HepG2 (cell line): ENCODE results near the gene PRSS12. TPM values are rescaled to one million over a fixed set of nuclear protein-coding genes. Genes with fewer than 3 reads are reported as not detected.
A peak's percentile ranks its signal among the peaks of the same experiment; 100 is the strongest.

Source experiments
- ARNT2 ChIP-seq: sonication (generic); formaldehyde crosslinking; IDR thresholded peaks from 2 replicates; pipeline ENCODE4 v1.8.0; 2022; ENCODE audit warnings: mild to moderate bottlenecking, low read depth, missing genetic modification reagents, moderate library complexity
- CREB1 ChIP-seq, 2 experiments: fragments of 450-650 bp in 1 of 2; IDR thresholded peaks; 2 replicates each; pipeline ENCODE4 v1.6.1; 2016 to 2017; ENCODE audit warnings: control low read depth in 1 of 2, mild to moderate bottlenecking in 1 of 2, missing compliant biosample characterization in 1 of 2, missing genetic modification characterization in 1 of 2
- EHMT2 ChIP-seq: fragments of 200-600 bp; sonication (generic); IDR thresholded peaks from 2 replicates; pipeline ENCODE4 v1.7.0; 2017; ENCODE audit warnings: antibody characterized with exemption, low read depth, low read length, borderline replicate concordance
- GFI1 ChIP-seq: sonication (generic); formaldehyde crosslinking; IDR thresholded peaks from 2 replicates; pipeline ENCODE4 v1.5.0; 2020; ENCODE audit warnings: missing genetic modification reagents, mild to moderate bottlenecking, borderline replicate concordance
- KAT7 ChIP-seq: IDR thresholded peaks from 2 replicates; pipeline ENCODE4 v1.6.1; 2018; ENCODE audit warnings: borderline replicate concordance, missing compliant biosample characterization
- KDM1A ChIP-seq: IDR thresholded peaks from 2 replicates; pipeline ENCODE4 v1.6.1; 2016; ENCODE audit warnings: missing compliant biosample characterization
- KLF16 ChIP-seq, 2 experiments: sonication (generic) in 1 of 2; formaldehyde crosslinking in 1 of 2; IDR thresholded peaks; 2 replicates each; pipeline versions ENCODE4 v1.6.1 to v1.8.0; 2016 to 2023; ENCODE audit warnings: missing genetic modification reagents in 2 of 2, missing compliant biosample characterization in 1 of 2
- MTA1 ChIP-seq: sonication (generic); formaldehyde crosslinking; IDR thresholded peaks from 2 replicates; pipeline ENCODE4 v1.4.0; 2020; ENCODE audit warnings: missing genetic modification reagents, mild to moderate bottlenecking, borderline replicate concordance
- ONECUT2 ChIP-seq: sonication (generic); formaldehyde crosslinking; IDR thresholded peaks from 2 replicates; pipeline ENCODE4 v1.4.0; 2020; ENCODE audit warnings: missing genetic modification reagents
- PTBP1 ChIP-seq: fragments of 200-400 bp; formaldehyde crosslinking; IDR thresholded peaks from 2 replicates; pipeline ENCODE4 v1.6.1; 2018; ENCODE audit warnings: low read length, low read depth; ENCODE audit not compliant: poor library complexity, severe bottlenecking
- ZNF7 ChIP-seq: IDR thresholded peaks from 2 replicates; pipeline ENCODE4 v1.6.1; 2016; ENCODE audit warnings: missing biosample characterization, missing genetic modification reagents
- ZNF776 ChIP-seq: sonication (generic); formaldehyde crosslinking; IDR thresholded peaks from 2 replicates; pipeline ENCODE4 v1.4.0; 2020; ENCODE audit warnings: mild to moderate bottlenecking, missing genetic modification reagents
- ZNF878 ChIP-seq: sonication (generic); formaldehyde crosslinking; IDR thresholded peaks from 2 replicates; pipeline ENCODE4 v1.8.1; 2023; ENCODE audit warnings: mild to moderate bottlenecking, missing genetic modification reagents, moderate library complexity
- polyA plus RNA-seq, 8 experiments: library from polyadenylated mRNA; depleted of rRNA in 3 of 8; stranded (reverse) in 7 of 8; unstranded in 1 of 8; fragments of >200 nt; fragmentation: Illumina TruSeq in 4 of 8; extraction: Trizol in 4 of 8; gene quantifications; 2 replicates each; pipeline versions ENCODE4 v1.2.1 to v1.2.3, GENCODE V29; 2011 to 2016; ENCODE audit warnings: low read depth in 4 of 8, missing spikeins in 1 of 8, mixed read lengths in 1 of 8; ENCODE audit not compliant: insufficient read depth in 1 of 8
- total RNA-seq, 5 experiments: library from RNA; depleted of rRNA; stranded (reverse); fragments of >200 nt; fragmentation: Illumina TruSeq; extraction: Trizol; gene quantifications; 2 replicates each; pipeline ENCODE4 v1.2.3, GENCODE V29; 2016; ENCODE audit warnings: low read depth in 1 of 5
- TF ChIP-seq, protein P1 (sequence below): IDR thresholded peaks from 2 replicates; pipeline ENCODE4 v1.6.1; 2018; ENCODE audit warnings: missing genetic modification reagents
- TF ChIP-seq, protein P2 (sequence below): sonication (generic); formaldehyde crosslinking; IDR thresholded peaks from 2 replicates; pipeline ENCODE4 v1.4.0; 2020; ENCODE audit warnings: low read depth, mild to moderate bottlenecking, missing genetic modification reagents
- TF ChIP-seq, protein P3 (sequence below): sonication (generic); formaldehyde crosslinking; IDR thresholded peaks from one replicate; pipeline ENCODE4 v1.5.1; 2020; ENCODE audit warnings: mild to moderate bottlenecking, missing genetic modification reagents; ENCODE audit errors: not compliant biosample characterization
- TF ChIP-seq, protein P4 (sequence below): sonication (generic); formaldehyde crosslinking; IDR thresholded peaks from 2 replicates; pipeline ENCODE4 v1.4.0; 2020; ENCODE audit warnings: missing genetic modification reagents

The PRSS12 gene
- total and polyA plus RNA-seq, 2 of the 13 experiments (the other 11 are each of a cell fraction or from before 2014, with no cell fraction given): 0.02 TPM; not detected in 1

DNA sequence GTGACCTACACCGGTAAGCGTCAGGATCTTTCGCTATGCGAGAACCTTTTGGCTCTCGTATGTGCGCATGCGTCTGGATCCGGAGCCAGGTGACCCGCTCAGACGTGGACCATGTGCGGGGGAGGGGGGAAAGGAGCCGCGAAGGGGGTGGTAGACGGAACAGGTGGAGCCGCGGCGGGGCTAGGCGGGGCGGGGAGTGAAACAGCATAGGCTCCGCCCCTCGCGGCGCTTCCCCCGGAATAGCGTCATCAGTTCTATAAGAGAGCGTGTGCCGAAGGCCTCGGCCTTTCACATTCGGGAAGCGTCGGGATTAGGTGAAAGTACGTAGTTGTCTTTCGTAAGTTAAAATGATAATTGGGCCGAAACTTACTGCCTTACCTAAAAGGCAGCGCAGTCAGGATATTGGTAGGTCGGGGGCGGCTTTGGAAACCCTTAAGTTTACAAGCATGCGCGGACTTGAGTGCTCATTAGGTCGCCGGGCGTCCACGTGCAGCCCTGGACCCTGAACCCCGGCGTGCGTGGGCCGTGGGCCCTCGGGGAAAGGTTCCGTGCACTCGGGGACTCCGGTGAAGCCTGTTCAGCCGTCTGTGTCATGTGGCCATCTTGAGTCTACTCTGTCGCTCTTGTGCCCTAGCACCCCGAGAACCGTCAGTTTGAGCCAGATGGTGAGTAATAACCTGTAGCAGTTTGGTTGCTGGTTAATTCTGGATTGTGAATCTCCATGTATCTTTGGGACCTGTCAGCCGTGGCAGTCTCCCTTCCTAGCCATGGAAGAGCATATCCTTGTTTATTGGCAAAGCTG, 74.1 kb downstream of the PRSS12 start (continued):
- TF ChIP-seq, protein P1, sequence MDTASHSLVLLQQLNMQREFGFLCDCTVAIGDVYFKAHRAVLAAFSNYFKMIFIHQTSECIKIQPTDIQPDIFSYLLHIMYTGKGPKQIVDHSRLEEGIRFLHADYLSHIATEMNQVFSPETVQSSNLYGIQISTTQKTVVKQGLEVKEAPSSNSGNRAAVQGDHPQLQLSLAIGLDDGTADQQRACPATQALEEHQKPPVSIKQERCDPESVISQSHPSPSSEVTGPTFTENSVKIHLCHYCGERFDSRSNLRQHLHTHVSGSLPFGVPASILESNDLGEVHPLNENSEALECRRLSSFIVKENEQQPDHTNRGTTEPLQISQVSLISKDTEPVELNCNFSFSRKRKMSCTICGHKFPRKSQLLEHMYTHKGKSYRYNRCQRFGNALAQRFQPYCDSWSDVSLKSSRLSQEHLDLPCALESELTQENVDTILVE: peak; percentile 57; the same call in 1 of the 2 replicates
- TF ChIP-seq, protein P2, sequence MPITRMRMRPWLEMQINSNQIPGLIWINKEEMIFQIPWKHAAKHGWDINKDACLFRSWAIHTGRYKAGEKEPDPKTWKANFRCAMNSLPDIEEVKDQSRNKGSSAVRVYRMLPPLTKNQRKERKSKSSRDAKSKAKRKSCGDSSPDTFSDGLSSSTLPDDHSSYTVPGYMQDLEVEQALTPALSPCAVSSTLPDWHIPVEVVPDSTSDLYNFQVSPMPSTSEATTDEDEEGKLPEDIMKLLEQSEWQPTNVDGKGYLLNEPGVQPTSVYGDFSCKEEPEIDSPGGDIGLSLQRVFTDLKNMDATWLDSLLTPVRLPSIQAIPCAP (CRISPR knock-in tag): no peak
- TF ChIP-seq GFI1 (CRISPR knock-in tag) (peak; percentile 63), KLF16 (CRISPR knock-in tag; IDR thresholded peaks at IDR 0.05) (peak in 1 of 2 experiments; percentile 96; a peak in 2 of 4 replicates), ONECUT2 (peak; percentile 54), ARNT2 (CRISPR knock-in tag) (peak; percentile 79), EHMT2 (no peak; the same call in 1 of the 2 replicates), MTA1 (peak; percentile 55; the same call in 1 of the 2 replicates), ZNF7 (CRISPR knock-in tag) (no peak), KDM1A (CRISPR knock-in tag) (no peak), KAT7 (CRISPR knock-in tag) (no peak; the same call in 1 of the 2 replicates), CREB1 (IDR thresholded peaks at IDR 0.05) (peak; percentile 89), CREB1 (CRISPR knock-in tag; IDR thresholded peaks at IDR 0.05) (peak; percentile 93), PTBP1 (no peak), ZNF776 (CRISPR knock-in tag) (0 out of 2 replicates have a peak, but pooled peaks have one; percentile 54), ZNF878 (CRISPR knock-in tag) (peak; percentile 91; the same call in 1 of the 2 replicates)
- TF ChIP-seq, protein P3, sequence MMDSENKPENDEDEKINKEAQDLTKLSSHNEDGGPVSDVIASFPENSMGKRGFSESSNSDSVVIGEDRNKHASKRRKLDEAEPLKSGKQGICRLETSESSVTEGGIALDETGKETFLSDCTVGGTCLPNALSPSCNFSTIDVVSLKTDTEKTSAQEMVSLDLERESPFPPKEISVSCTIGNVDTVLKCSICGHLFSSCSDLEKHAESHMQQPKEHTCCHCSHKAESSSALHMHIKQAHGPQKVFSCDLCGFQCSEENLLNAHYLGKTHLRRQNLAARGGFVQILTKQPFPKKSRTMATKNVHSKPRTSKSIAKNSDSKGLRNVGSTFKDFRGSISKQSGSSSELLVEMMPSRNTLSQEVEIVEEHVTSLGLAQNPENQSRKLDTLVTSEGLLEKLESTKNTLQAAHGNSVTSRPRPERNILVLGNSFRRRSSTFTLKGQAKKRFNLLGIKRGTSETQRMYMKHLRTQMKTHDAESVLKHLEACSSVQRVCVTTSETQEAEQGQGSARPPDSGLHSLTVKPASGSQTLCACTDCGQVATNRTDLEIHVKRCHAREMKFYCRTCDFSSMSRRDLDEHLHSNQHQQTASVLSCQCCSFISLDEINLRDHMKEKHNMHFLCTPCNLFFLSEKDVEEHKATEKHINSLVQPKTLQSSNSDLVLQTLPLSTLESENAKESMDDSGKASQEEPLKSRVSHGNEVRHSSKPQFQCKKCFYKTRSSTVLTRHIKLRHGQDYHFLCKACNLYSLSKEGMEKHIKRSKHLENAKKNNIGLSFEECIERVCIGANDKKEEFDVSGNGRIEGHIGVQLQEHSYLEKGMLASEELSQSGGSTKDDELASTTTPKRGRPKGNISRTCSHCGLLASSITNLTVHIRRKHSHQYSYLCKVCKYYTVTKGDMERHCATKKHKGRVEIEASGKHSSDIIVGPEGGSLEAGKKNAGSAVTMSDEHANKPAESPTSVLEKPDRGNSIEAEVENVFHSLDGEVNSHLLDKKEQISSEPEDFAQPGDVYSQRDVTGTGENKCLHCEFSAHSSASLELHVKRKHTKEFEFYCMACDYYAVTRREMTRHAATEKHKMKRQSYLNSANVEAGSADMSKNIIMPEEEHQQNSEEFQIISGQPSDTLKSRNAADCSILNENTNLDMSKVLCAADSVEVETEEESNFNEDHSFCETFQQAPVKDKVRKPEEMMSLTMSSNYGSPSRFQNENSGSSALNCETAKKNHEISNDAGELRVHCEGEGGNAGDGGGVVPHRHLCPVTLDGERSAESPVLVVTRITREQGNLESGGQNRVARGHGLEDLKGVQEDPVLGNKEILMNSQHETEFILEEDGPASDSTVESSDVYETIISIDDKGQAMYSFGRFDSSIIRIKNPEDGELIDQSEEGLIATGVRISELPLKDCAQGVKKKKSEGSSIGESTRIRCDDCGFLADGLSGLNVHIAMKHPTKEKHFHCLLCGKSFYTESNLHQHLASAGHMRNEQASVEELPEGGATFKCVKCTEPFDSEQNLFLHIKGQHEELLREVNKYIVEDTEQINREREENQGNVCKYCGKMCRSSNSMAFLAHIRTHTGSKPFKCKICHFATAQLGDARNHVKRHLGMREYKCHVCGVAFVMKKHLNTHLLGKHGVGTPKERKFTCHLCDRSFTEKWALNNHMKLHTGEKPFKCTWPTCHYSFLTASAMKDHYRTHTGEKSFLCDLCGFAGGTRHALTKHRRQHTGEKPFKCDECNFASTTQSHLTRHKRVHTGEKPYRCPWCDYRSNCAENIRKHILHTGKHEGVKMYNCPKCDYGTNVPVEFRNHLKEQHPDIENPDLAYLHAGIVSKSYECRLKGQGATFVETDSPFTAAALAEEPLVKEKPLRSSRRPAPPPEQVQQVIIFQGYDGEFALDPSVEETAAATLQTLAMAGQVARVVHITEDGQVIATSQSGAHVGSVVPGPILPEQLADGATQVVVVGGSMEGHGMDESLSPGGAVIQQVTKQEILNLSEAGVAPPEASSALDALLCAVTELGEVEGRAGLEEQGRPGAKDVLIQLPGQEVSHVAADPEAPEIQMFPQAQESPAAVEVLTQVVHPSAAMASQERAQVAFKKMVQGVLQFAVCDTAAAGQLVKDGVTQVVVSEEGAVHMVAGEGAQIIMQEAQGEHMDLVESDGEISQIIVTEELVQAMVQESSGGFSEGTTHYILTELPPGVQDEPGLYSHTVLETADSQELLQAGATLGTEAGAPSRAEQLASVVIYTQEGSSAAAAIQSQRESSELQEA (CRISPR knock-in tag): no peak
- TF ChIP-seq, protein P4, sequence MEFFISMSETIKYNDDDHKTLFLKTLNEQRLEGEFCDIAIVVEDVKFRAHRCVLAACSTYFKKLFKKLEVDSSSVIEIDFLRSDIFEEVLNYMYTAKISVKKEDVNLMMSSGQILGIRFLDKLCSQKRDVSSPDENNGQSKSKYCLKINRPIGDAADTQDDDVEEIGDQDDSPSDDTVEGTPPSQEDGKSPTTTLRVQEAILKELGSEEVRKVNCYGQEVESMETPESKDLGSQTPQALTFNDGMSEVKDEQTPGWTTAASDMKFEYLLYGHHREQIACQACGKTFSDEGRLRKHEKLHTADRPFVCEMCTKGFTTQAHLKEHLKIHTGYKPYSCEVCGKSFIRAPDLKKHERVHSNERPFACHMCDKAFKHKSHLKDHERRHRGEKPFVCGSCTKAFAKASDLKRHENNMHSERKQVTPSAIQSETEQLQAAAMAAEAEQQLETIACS: peak; percentile 50; the same call in 1 of the 2 replicates
